ENCODE data around the gene ANP32E. TPM values are rescaled to one million over a fixed set of nuclear protein-coding genes. Genes with fewer than 3 reads are reported as not detected.
A peak's percentile ranks its signal among the peaks of the same experiment; 100 is the strongest.
"Not testable (repeated sequence)": the region's sequence is repeated elsewhere in the genome, so short reads cannot be mapped to it uniquely, and the experiment has no call there.

ANP32E gene
- polyA plus RNA-seq, 1 donor: 45.8 TPM

GRCh38 chr1:150234566-150235293 lies 1.2 kb downstream of the ANP32E start:
- DNase-seq: peak; percentile 70 to 85
- no CpG with 5 or more reads among the region's 78 CpGs for WGBS (ENCODE audit: insufficient coverage, low lambda C conversion rate)
- H3K27ac ChIP-seq (ENCODE audit: low read length): peak overlapping the region; percentile 93
- peaks cover 2% of the 10 kb centered on the region for H3K36me3 ChIP-seq (ENCODE audit: control insufficient read depth, insufficient read depth, low read length)
- H3K9me3 ChIP-seq (ENCODE audit: control insufficient read depth, low read depth, low read length): no peaks in the 10 kb centered on the region
- H3K4me3 ChIP-seq (ENCODE audit: low read length): peak overlapping the region; percentile 86
- no peaks in the 10 kb centered on the region for H3K27me3 ChIP-seq (ENCODE audit: control insufficient read depth, insufficient read depth, low read length)
- peaks cover 6% of the 10 kb centered on the region for H3K4me1 ChIP-seq (ENCODE audit: control insufficient read depth, insufficient read depth, low read length)

- WGBS (ENCODE audit: insufficient coverage, low lambda C conversion rate): no CpG with 5 or more reads among the region's 9 CpGs
- Histone ChIP-seq H3K27me3 (ENCODE audit: control insufficient read depth, insufficient read depth, low read length) (no peaks in the 10 kb centered on the region), H3K4me1 (ENCODE audit: control insufficient read depth, insufficient read depth, low read length) (peaks cover 6% of the 10 kb centered on the region), H3K36me3 (ENCODE audit: control insufficient read depth, insufficient read depth, low read length) (peaks cover 4% of the 10 kb centered on the region), H3K9me3 (ENCODE audit: control insufficient read depth, low read depth, low read length) (no peaks in the 10 kb centered on the region), H3K27ac (ENCODE audit: low read length) (peak overlapping the region; percentile 93), H3K4me3 (ENCODE audit: low read length) (peak overlapping the region; percentile 86)
- DNase-seq: no peak
These were observed 1.7 kb downstream of the ANP32E start for GRCh38 chr1:150234309-150234565.

GRCh38 chr1:150233359-150234308 lies 2.3 kb downstream of the ANP32E start:
- Histone ChIP-seq H3K4me3 (ENCODE audit: low read length) (peak overlapping the region; percentile 86), H3K27ac (ENCODE audit: low read length) (peak overlapping the region; percentile 93), H3K9me3 (ENCODE audit: control insufficient read depth, low read depth, low read length) (no peaks in the 10 kb centered on the region), H3K27me3 (ENCODE audit: control insufficient read depth, insufficient read depth, low read length) (no peaks in the 10 kb centered on the region), H3K36me3 (ENCODE audit: control insufficient read depth, insufficient read depth, low read length) (peaks cover 5% of the 10 kb centered on the region), H3K4me1 (ENCODE audit: control insufficient read depth, insufficient read depth, low read length) (peaks cover 6% of the 10 kb centered on the region)
- WGBS (ENCODE audit: insufficient coverage, low lambda C conversion rate): no CpG with 5 or more reads among the region's 15 CpGs
- peak in 1 of 2 donors; percentile 52 for DNase-seq

GRCh38 chr1:150232921-150233320 lies 3.0 kb downstream of the ANP32E start:
- not testable (repeated sequence) for DNase-seq; H3K27me3 ChIP-seq (ENCODE audit: control insufficient read depth, insufficient read depth, low read length); H3K4me1 ChIP-seq (ENCODE audit: control insufficient read depth, insufficient read depth, low read length); H3K9me3 ChIP-seq (ENCODE audit: control insufficient read depth, low read depth, low read length); H3K27ac ChIP-seq (ENCODE audit: low read length); H3K36me3 ChIP-seq (ENCODE audit: control insufficient read depth, insufficient read depth, low read length); H3K4me3 ChIP-seq (ENCODE audit: low read length)
- no CpG with 5 or more reads among the region's 10 CpGs for WGBS (ENCODE audit: insufficient coverage, low lambda C conversion rate)

- not testable (repeated sequence) for DNase-seq; H3K27me3 ChIP-seq (ENCODE audit: control insufficient read depth, insufficient read depth, low read length); H3K27ac ChIP-seq (ENCODE audit: low read length); H3K9me3 ChIP-seq (ENCODE audit: control insufficient read depth, low read depth, low read length); H3K4me1 ChIP-seq (ENCODE audit: control insufficient read depth, insufficient read depth, low read length); H3K4me3 ChIP-seq (ENCODE audit: low read length)
- WGBS (ENCODE audit: insufficient coverage, low lambda C conversion rate): 95% methylated on average over 4 of the region's 10 CpGs
- H3K36me3 ChIP-seq (ENCODE audit: control insufficient read depth, insufficient read depth, low read length): peaks cover 33% of the 10 kb centered on the region
These were observed 7.7 kb downstream of the ANP32E start for GRCh38 chr1:150228246-150228645.

- Histone ChIP-seq H3K27ac (ENCODE audit: low read length) (no peak overlapping the region), H3K9me3 (ENCODE audit: control insufficient read depth, low read depth, low read length) (no peaks in the 10 kb centered on the region), H3K27me3 (ENCODE audit: control insufficient read depth, insufficient read depth, low read length) (no peaks in the 10 kb centered on the region), H3K4me3 (ENCODE audit: low read length) (no peak overlapping the region), H3K36me3 (ENCODE audit: control insufficient read depth, insufficient read depth, low read length) (peaks cover 36% of the 10 kb centered on the region), H3K4me1 (ENCODE audit: control insufficient read depth, insufficient read depth, low read length) (no peaks in the 10 kb centered on the region)
- no peak for DNase-seq
These were observed 8.7 kb downstream of the ANP32E start for GRCh38 chr1:150227228-150227627.

- Histone ChIP-seq H3K4me3 (ENCODE audit: low read length) (no peak overlapping the region), H3K27me3 (ENCODE audit: control insufficient read depth, insufficient read depth, low read length) (no peaks in the 10 kb centered on the region), H3K36me3 (ENCODE audit: control insufficient read depth, insufficient read depth, low read length) (peaks cover 38% of the 10 kb centered on the region), H3K4me1 (ENCODE audit: control insufficient read depth, insufficient read depth, low read length) (no peaks in the 10 kb centered on the region), H3K27ac (ENCODE audit: low read length) (no peak overlapping the region), H3K9me3 (ENCODE audit: control insufficient read depth, low read depth, low read length) (no peaks in the 10 kb centered on the region)
- 100% methylated on average over 1 of the region's 2 CpGs for WGBS (ENCODE audit: insufficient coverage, low lambda C conversion rate)
- no peak for DNase-seq
These were observed 9.4 kb downstream of the ANP32E start for GRCh38 chr1:150226486-150226885.

GRCh38 chr1:150225546-150225945 lies 10.4 kb downstream of the ANP32E start:
- WGBS (ENCODE audit: insufficient coverage, low lambda C conversion rate): no CpG with 5 or more reads among the region's 1 CpG
- peaks cover 38% of the 10 kb centered on the region for H3K36me3 ChIP-seq (ENCODE audit: control insufficient read depth, insufficient read depth, low read length)
- no peaks in the 10 kb centered on the region for H3K4me1 ChIP-seq (ENCODE audit: control insufficient read depth, insufficient read depth, low read length)

GRCh38 chr1:150224983-150225382 lies 10.9 kb downstream of the ANP32E start:
- no peaks in the 10 kb centered on the region for H3K27me3 ChIP-seq (ENCODE audit: control insufficient read depth, insufficient read depth, low read length)
- no peak for DNase-seq
- no CpG with 5 or more reads among the region's 1 CpG for WGBS (ENCODE audit: insufficient coverage, low lambda C conversion rate)
- no peak overlapping the region for H3K27ac ChIP-seq (ENCODE audit: low read length)
- peaks cover 36% of the 10 kb centered on the region for H3K36me3 ChIP-seq (ENCODE audit: control insufficient read depth, insufficient read depth, low read length)
- H3K4me1 ChIP-seq (ENCODE audit: control insufficient read depth, insufficient read depth, low read length): no peaks in the 10 kb centered on the region
- H3K9me3 ChIP-seq (ENCODE audit: control insufficient read depth, low read depth, low read length): no peaks in the 10 kb centered on the region
- no peak overlapping the region for H3K4me3 ChIP-seq (ENCODE audit: low read length)

More at GRCh38 chr1:150225546-150225945, 10.4 kb downstream of the ANP32E start:
- Histone ChIP-seq H3K27me3 (ENCODE audit: control insufficient read depth, insufficient read depth, low read length) (no peaks in the 10 kb centered on the region), H3K4me3 (ENCODE audit: low read length) (no peak overlapping the region), H3K27ac (ENCODE audit: low read length) (no peak overlapping the region), H3K9me3 (ENCODE audit: control insufficient read depth, low read depth, low read length) (no peaks in the 10 kb centered on the region)
- DNase-seq: no peak

GRCh38 chr1:150221552-150221951 lies 14.4 kb downstream of the ANP32E start:
- DNase-seq: no peak

More at GRCh38 chr1:150221552-150221951, 14.4 kb downstream of the ANP32E start:
- no CpG with 5 or more reads among the region's 2 CpGs for WGBS (ENCODE audit: insufficient coverage, low lambda C conversion rate)
- Histone ChIP-seq H3K27ac (ENCODE audit: low read length) (no peak overlapping the region), H3K4me1 (ENCODE audit: control insufficient read depth, insufficient read depth, low read length) (no peaks in the 10 kb centered on the region), H3K9me3 (ENCODE audit: control insufficient read depth, low read depth, low read length) (no peaks in the 10 kb centered on the region), H3K4me3 (ENCODE audit: low read length) (no peak overlapping the region), H3K36me3 (ENCODE audit: control insufficient read depth, insufficient read depth, low read length) (peaks cover 34% of the 10 kb centered on the region), H3K27me3 (ENCODE audit: control insufficient read depth, insufficient read depth, low read length) (no peaks in the 10 kb centered on the region)
